GM19193 (cell line): ENCODE measurements around the gene PEX11G.

ENCODE experiments used
- POLR2A ChIP-seq: IDR thresholded peaks from 4 replicates; pipeline ENCODE4 v1.6.1; 2011; ENCODE audit not compliant: insufficient read depth, insufficient read length; ENCODE audit errors: extremely low read depth

Gene PEX11G

DNA sequence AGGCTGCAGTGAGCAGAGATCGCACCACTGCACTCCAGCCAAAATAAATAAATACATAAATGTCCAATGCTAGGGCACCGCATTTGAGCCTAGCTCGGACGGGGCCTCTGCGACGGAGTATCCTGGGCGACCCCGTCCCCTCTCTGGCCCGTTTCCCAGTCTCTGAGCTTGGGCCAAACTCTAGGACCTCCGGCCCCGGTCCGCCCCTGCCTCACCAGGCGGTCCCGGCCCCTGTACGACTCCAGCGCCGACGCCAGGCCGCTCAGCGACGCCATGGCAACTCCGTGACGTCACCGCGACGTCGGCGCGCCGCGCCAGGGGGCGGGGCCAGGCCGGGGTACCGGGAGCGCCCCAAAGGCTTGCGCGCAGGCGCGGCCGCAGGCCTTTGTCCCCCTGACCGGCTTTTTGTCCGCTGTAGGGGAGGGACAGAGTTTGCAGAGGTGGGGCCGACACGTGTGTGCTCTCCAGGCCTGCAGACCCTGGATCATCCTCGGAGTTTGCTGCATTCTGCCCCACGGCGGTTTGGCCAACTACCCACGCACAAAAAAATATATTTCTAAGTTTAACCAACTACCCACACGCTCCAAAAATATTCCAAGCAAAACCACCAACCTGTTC lies at the start of gene PEX11G:
PEX11G (minus strand) TSS at position 300 of the 618 bp plus-strand sequence; CDS start at position 275, 25 bp downstream.
- TF ChIP-seq POLR2A: peak; percentile 70

DNA sequence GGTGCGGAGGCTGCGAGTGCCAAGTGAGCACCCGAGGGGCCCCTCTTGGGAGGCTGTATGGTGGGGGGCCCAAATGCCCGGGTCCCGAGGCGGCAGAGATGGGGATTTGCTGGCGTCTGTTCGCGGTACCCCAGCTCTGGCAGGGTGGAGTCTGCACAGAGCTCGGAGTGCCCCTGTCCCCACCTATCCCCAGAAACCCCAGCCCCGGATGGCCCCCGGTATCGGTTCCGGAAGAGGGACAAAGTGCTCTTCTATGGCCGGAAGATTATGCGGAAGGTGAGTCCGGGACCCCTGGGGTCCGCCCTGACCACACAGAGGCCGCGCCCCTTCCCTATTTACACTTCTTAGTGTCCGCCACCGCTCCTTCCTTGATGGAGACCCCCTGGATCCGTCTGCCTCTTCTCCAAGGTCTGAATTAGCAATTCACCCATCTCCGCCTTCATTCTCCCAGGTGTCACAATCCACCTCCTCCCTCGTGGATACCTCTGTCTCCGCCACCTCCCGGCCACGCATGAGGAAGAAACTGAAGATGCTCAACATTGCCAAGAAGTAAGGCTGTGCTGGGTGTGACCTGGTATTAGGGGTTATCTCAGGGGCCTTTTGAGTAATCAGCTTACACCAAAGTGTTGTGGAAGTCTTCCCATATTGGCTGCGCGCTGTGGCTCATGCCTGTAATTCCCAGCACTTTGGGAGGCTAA lies 47.3 kb upstream of the PEX11G start:
- no peak for TF ChIP-seq POLR2A

DNA sequence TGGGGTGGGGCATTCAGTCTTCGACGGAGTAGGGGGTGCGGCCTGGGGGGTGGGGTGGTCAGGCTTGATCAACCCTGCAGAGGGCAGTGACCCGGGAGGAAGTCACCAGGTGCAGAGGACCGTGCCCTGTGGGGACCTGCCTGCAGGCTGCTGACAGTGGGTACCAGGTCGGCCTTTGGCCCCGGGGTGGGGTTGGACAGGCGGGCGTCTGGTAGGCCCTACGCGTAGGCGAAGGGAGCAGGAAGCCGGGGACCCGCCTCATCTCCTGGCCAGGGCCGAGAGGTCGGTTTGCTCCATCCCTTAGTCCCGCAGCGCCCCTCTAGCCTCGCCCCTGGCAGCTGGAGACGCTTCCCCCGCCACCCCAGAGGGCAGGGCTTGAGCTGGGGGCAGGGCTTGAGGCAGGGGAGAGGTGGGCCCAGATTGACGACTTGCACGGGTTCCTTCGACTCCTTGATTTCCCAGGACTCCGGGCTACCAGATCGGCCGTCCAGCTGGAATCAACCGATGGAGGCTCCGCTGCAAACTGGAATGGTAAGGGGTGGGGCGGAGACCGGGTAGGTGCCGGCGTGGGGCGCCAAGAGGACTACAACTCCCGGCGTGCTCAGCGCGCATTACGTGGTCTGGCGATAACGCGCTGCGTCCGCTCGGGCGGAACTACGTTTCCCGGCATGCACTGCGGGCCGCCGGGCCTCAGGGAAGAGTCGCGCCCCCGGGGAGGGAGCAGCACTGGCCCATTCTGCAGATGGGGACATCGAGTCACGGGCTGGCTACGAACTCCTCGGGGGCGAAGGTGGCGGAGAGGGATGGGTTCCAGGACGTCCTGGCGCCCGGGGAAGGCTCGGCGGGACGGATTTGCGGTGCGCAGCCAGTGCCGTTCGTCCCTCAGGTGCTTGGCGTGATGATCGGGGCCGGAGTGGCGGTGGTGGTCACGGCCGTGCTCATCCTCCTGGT lies 46.5 kb upstream of the PEX11G start, which contains the start of gene PNPLA6:
PNPLA6 (plus strand) TSS at position 671 of the 951 bp plus-strand sequence; CDS start at position 743, 72 bp downstream.
- peak; percentile 41 for TF ChIP-seq POLR2A

DNA sequence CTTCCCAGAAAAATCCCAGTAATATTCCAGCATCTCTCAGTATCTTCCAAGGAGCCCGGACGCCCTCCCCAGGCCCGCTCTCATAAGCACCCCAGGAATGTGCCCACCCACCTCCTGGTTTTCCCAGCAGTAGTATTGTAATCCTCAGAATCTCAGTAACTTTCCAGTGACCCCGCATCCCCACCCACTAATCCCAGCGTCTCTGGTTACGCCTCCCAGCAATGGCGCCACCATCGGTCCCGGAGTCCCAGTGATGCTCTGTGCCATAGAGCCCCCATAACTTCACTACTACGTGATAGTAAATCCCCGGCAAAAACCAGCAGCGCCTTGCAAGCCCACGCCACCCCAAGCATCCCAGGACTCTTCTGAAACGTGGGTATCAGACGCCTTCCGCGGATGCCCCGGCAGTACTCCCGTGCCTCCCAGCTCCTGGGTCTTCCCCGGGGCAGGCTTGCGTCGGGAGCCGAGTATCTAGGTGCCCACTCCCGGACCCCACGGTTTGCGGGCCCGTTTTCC lies 45.8 kb upstream of the PEX11G start:
- no peak for TF ChIP-seq POLR2A

DNA sequence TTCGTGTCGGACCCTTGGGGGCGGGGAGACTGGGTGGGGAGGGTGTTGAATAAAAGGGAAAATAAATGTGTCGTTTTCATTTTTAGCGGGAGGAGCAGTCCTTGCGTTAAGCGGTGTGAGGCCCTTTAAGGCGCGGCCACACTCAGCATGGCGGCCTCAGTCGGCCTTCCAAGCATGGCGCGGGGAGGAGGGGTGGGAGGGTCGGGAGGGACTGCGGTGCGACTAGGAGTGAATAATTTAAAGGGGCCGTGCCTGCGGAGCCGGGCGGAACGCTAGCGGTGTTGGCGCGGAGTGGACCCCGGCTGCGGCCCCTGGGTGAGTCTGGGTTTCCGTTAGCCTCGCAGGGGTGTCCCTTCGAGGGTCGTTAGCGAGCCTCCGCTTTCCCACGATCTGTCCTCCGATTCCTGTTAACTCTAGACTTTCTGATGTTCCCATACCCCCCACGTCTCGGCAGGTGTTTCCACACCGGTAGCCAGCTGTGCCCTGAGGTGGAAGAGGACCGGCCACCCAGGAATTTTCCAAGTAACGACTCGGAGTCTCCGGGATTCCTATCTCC lies 45.2 kb upstream of the PEX11G start:
- peak; percentile 32 for TF ChIP-seq POLR2A

DNA sequence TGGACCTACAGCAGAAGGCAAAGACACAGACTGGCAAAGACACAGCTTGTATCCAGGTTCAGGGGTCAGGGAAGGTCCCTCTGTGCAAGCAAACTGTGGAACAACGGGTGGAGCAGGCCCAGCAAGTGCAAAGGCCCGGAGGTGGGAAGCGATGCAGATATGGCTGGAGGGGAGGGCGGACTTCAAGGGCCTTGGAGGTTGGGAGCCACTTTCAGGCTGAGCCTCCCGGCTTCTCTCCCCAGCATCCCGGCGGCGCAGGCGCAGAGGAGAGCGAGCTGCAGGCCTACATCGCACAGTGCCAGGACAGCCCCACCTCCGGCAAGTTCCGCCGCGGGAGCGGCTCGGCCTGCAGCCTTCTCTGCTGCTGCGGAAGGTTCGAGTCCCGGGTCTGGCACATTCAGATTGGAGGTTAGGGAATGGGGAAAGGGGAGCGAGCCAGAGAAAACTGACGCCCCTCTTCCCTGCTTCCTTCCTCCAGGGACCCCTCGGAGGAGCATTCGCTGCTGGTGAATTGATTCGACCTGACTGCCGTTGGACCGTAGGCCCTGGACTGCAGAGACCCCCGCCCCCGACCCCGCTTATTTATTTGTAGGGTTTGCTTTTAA lies 44.5 kb upstream of the PEX11G start:
- TF ChIP-seq POLR2A: no peak

DNA sequence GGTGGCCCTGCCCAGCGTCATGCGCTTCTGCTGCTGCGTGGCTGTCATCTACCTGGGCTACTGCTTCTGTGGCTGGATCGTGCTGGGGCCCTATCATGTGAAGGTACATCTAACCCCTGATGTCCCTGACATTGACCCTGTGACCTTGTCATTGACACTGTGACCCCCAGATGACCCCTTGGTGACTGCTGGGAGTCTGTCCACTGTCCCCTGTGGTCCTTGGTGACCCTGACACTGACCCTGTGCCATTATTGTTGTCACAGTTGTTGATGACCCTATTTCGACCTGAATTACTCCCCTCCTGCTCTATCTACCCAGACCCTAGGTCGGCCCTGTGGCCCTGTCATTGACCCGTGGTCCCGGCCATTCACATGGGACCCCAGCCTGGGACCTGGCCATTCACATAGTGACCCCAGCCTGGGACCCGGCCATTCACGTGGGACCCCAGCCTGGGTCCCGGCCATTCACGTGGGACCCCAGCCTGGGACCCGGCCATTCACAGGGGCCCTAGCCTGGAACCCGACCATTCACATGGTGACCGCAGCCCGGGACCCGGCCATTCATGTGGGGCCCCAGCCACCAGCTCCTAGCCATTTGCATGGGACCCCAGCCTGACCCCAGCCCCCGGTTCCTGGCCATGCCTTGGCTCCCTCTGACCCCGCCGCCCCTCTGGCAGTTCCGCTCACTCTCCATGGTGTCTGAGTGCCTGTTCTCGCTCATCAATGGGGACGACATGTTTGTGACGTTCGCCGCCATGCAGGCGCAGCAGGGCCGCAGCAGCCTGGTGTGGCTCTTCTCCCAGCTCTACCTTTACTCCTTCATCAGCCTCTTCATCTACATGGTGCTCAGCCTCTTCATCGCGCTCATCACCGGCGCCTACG lies 41.0 kb upstream of the PEX11G start:
- TF ChIP-seq POLR2A: no peak

DNA sequence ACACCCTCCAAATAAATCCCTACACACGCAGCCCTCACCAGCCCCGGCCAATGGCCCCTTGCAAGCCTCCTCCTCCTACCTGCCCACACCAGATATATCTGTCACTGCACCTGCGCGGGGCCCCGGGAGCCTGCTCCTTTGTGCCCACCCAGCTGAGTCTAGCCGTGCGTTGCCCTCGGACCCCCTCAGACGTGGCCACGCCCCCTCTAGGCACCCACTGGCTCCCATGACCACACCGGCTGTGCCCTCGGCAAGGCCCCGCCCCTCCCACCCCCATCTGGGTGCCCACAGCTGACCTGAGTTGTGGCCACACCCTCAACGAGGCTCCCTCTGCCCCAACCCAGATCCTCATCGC lies 40.4 kb upstream of the PEX11G start:
- no peak for TF ChIP-seq POLR2A

DNA sequence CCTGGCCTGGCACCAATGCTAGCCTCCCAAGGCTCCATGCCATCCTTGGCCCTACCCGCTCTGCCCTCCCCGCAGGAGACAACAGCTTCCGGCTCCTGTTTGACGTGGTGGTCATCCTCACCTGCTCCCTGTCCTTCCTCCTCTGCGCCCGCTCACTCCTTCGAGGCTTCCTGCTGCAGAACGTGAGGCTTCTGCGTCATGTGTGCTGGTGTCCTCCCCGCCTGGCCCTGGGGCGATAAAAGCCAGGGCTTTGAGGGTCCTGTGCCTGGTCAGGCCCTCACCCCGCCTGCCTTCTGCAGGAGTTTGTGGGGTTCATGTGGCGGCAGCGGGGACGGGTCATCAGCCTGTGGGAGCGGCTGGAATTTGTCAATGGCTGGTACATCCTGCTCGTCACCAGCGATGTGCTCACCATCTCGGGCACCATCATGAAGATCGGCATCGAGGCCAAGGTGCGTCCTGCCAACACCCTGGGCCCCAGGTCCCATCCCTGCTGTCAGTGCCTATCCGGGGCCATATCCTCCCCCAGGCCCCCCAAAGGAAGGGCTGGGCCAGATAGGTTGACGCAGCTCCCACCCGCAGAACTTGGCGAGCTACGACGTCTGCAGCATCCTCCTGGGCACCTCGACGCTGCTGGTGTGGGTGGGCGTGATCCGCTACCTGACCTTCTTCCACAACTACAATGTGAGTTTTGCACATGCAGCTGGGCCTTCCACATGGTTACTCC lies 39.8 kb upstream of the PEX11G start:
- no peak for TF ChIP-seq POLR2A

DNA sequence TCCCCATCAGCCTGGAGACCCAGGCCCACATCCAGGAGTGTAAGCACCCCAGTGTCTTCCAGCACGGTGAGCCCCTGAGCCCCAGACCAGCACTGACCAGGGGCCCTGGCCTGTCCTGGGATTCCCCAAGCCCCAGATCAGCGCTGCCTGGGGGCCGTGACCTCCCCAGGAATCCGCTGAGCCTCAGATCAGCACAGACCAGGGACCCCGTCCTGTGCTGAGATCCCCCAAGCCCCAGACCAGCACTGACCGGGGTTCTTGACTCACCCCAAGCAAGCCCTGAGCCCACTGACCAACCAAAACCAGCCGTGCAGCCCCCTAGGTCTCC lies 39.3 kb upstream of the PEX11G start:
- no peak for TF ChIP-seq POLR2A

DNA sequence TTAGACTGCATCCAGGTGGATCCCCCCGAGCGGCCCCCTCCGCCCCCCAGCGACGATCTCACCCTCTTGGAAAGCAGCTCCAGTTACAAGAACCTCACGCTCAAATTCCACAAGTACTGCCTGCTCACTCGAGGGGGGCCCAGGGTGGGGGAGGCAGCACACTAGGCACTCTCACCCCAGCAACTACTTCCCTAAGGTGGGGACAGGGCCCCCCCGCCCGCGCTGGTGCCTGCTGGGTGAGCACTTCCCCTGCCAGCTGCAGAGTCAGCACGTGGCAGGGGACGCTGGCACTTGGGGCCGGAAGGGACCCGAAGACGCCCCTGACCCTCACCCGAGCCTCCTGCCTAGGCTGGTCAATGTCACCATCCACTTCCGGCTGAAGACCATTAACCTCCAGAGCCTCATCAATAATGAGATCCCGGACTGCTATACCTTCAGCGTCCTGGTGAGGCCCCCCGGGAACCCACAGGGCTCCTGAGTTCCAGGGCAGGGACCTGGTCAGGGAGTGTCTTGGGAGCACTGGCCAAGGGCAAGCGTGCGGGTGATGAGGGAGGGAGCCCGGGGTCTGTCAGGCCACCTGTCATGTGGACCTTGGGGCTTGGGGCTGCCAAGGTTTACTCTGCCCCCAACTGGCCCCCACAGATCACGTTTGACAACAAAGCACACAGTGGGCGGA lies 38.8 kb upstream of the PEX11G start:
- no peak for TF ChIP-seq POLR2A
